ENCODE data around the gene DNM3.

DNM3 gene

GRCh38 chr1:172169836-172170235 lies 328.5 kb downstream of the DNM3 start:
- H3K4me2 ChIP-seq (ENCODE audit: low read depth, low read length, poor library complexity, severe bottlenecking), result no peak overlapping the region
- H3K4me3 ChIP-seq (ENCODE audit: insufficient read depth, low read length, poor library complexity, severe bottlenecking), result no peak overlapping the region
- H3K9ac ChIP-seq (ENCODE audit: low read length), result no peak overlapping the region
- no peak overlapping the region for H2AFZ ChIP-seq (ENCODE audit: low read depth, low read length, severe bottlenecking)
- H3K27ac ChIP-seq (ENCODE audit: low read depth, low read length), result no peak overlapping the region
- no peaks in the 10 kb centered on the region for H3K27me3 ChIP-seq (ENCODE audit: low read length)
- no peaks in the 10 kb centered on the region for H3K9me2 ChIP-seq (replicated peaks; ENCODE audit: insufficient read depth, low read length)
- no peaks in the 10 kb centered on the region for H4K20me1 ChIP-seq (ENCODE audit: low read depth, low read length)
- H3F3A ChIP-seq (ENCODE audit: insufficient read depth), result no peaks in the 10 kb centered on the region
- no peak for TF ChIP-seq CTCF (IDR thresholded peaks at IDR 0.05; ENCODE audit: insufficient read depth, low read length, poor library complexity, severe bottlenecking)
- TF ChIP-seq EZH2phosphoT487 (conservative IDR thresholded peaks at IDR 0.05; ENCODE audit: low read length), result no peak
- no peaks in the 10 kb centered on the region for H3K9me3 ChIP-seq (ENCODE audit: insufficient read depth, low read length)
- no peaks in the 10 kb centered on the region for H3K79me2 ChIP-seq (ENCODE audit: insufficient read depth, low read length)
- H3K36me3 ChIP-seq (ENCODE audit: low read length), result no peaks in the 10 kb centered on the region

- Histone ChIP-seq H3K27ac (ENCODE audit: low read depth, low read length) (no peak overlapping the region), H3K4me2 (ENCODE audit: low read depth, low read length, poor library complexity, severe bottlenecking) (no peak overlapping the region), H3K36me3 (ENCODE audit: low read length) (no peaks in the 10 kb centered on the region), H3K9ac (ENCODE audit: low read length) (no peak overlapping the region), H3F3A (ENCODE audit: insufficient read depth) (no peaks in the 10 kb centered on the region), H2AFZ (ENCODE audit: low read depth, low read length, severe bottlenecking) (no peak overlapping the region), H3K79me2 (ENCODE audit: insufficient read depth, low read length) (no peaks in the 10 kb centered on the region), H3K27me3 (ENCODE audit: low read length) (no peaks in the 10 kb centered on the region), H3K4me3 (ENCODE audit: insufficient read depth, low read length, poor library complexity, severe bottlenecking) (no peak overlapping the region), H3K9me3 (ENCODE audit: insufficient read depth, low read length) (no peaks in the 10 kb centered on the region), H3K9me2 (replicated peaks; ENCODE audit: insufficient read depth, low read length) (no peaks in the 10 kb centered on the region), H4K20me1 (ENCODE audit: low read depth, low read length) (no peaks in the 10 kb centered on the region)
- no peak for TF ChIP-seq CTCF (IDR thresholded peaks at IDR 0.05; ENCODE audit: insufficient read depth, low read length, poor library complexity, severe bottlenecking)
- no peak for TF ChIP-seq EZH2phosphoT487 (conservative IDR thresholded peaks at IDR 0.05; ENCODE audit: low read length)
These were observed 331.1 kb downstream of the DNM3 start for GRCh38 chr1:172172352-172172831.

GRCh38 chr1:172176206-172176605 lies 334.9 kb downstream of the DNM3 start:
- no peak overlapping the region for H3K9ac ChIP-seq (ENCODE audit: low read length)
- H3F3A ChIP-seq (ENCODE audit: insufficient read depth), result no peaks in the 10 kb centered on the region
- H3K36me3 ChIP-seq (ENCODE audit: low read length), result no peaks in the 10 kb centered on the region
- no peak overlapping the region for H3K27ac ChIP-seq (ENCODE audit: low read depth, low read length)
- H2AFZ ChIP-seq (ENCODE audit: low read depth, low read length, severe bottlenecking), result no peak overlapping the region
- no peaks in the 10 kb centered on the region for H3K79me2 ChIP-seq (ENCODE audit: insufficient read depth, low read length)
- H3K4me3 ChIP-seq (ENCODE audit: insufficient read depth, low read length, poor library complexity, severe bottlenecking), result no peak overlapping the region
- H3K27me3 ChIP-seq (ENCODE audit: low read length), result no peaks in the 10 kb centered on the region
- no peaks in the 10 kb centered on the region for H3K9me3 ChIP-seq (ENCODE audit: insufficient read depth, low read length)
- no peak for TF ChIP-seq EZH2phosphoT487 (conservative IDR thresholded peaks at IDR 0.05; ENCODE audit: low read length)
- no peaks in the 10 kb centered on the region for H4K20me1 ChIP-seq (ENCODE audit: low read depth, low read length)
- H3K4me2 ChIP-seq (ENCODE audit: low read depth, low read length, poor library complexity, severe bottlenecking), result no peak overlapping the region
- H3K9me2 ChIP-seq (replicated peaks; ENCODE audit: insufficient read depth, low read length), result no peaks in the 10 kb centered on the region

- no peak overlapping the region for H3K9ac ChIP-seq (ENCODE audit: low read length)
- H3K4me2 ChIP-seq (ENCODE audit: low read depth, low read length, poor library complexity, severe bottlenecking), result no peak overlapping the region
- no peaks in the 10 kb centered on the region for H3K9me3 ChIP-seq (ENCODE audit: insufficient read depth, low read length)
- TF ChIP-seq CTCF (IDR thresholded peaks at IDR 0.05; ENCODE audit: insufficient read depth, low read length, poor library complexity, severe bottlenecking) (no peak), EZH2phosphoT487 (conservative IDR thresholded peaks at IDR 0.05; ENCODE audit: low read length) (no peak)
- no peaks in the 10 kb centered on the region for H3K79me2 ChIP-seq (ENCODE audit: insufficient read depth, low read length)
- no peak overlapping the region for H2AFZ ChIP-seq (ENCODE audit: low read depth, low read length, severe bottlenecking)
- H3K27ac ChIP-seq (ENCODE audit: low read depth, low read length), result no peak overlapping the region
- H3K27me3 ChIP-seq (ENCODE audit: low read length), result no peaks in the 10 kb centered on the region
- H3K9me2 ChIP-seq (replicated peaks; ENCODE audit: insufficient read depth, low read length), result no peaks in the 10 kb centered on the region
- no peak overlapping the region for H3K4me3 ChIP-seq (ENCODE audit: insufficient read depth, low read length, poor library complexity, severe bottlenecking)
- no peaks in the 10 kb centered on the region for H3K36me3 ChIP-seq (ENCODE audit: low read length)
- no peaks in the 10 kb centered on the region for H4K20me1 ChIP-seq (ENCODE audit: low read depth, low read length)
- H3F3A ChIP-seq (ENCODE audit: insufficient read depth), result peaks cover 5% of the 10 kb centered on the region; the same call in 1 of the 2 replicates
These were observed 336.6 kb downstream of the DNM3 start for GRCh38 chr1:172177849-172178248.
